ENCODE data around the gene TPP2.
A peak's percentile ranks its signal among the peaks of the same experiment; 100 is the strongest.

Gene TPP2

GRCh38 chr13:102657630-102658029 is 60.8 kb downstream of the TPP2 start:
- DNase-seq (ENCODE audit: low read depth) = no peak

GRCh38 chr13:102658660-102659059 is 61.9 kb downstream of the TPP2 start:
- DNase-seq (ENCODE audit: low read depth) = no peak

GRCh38 chr13:102659168-102659713 is 62.5 kb downstream of the TPP2 start:
- no peak for DNase-seq (ENCODE audit: low read depth)

- no peak for DNase-seq (ENCODE audit: low read depth)
Observed at GRCh38 chr13:102667023-102667422, 70.2 kb downstream of the TPP2 start.

- DNase-seq (ENCODE audit: low read depth) = no peak
Observed at GRCh38 chr13:102667911-102668310, 71.1 kb downstream of the TPP2 start.

GRCh38 chr13:102670130-102670529 is 73.3 kb downstream of the TPP2 start:
- DNase-seq (ENCODE audit: low read depth) = no peak

- DNase-seq (ENCODE audit: low read depth) = no peak
Observed at GRCh38 chr13:102675115-102675514, 78.3 kb downstream of the TPP2 start.

- no peak for DNase-seq (ENCODE audit: low read depth)
Observed at GRCh38 chr13:102677122-102677521, 80.3 kb downstream of the TPP2 start.

GRCh38 chr13:102678339-102679107 is 81.7 kb downstream of the TPP2 start:
- DNase-seq (ENCODE audit: low read depth) = no peak

GRCh38 chr13:102679449-102680132 is 82.8 kb downstream of the TPP2 start:
- DNase-seq (ENCODE audit: low read depth) = no peak

- DNase-seq (ENCODE audit: low read depth) = no peak
Observed at GRCh38 chr13:102680133-102680717, 83.4 kb downstream of the TPP2 start.

GRCh38 chr13:102680842-102681740 is 84.3 kb downstream of the TPP2 start:
- DNase-seq (ENCODE audit: low read depth) = peak; percentile 34

- DNase-seq (ENCODE audit: low read depth) = no peak
Observed at GRCh38 chr13:102682211-102682610, 85.4 kb downstream of the TPP2 start.

- no peak for DNase-seq (ENCODE audit: low read depth)
Observed at GRCh38 chr13:102682727-102683126, 85.9 kb downstream of the TPP2 start.

GRCh38 chr13:102683637-102684036 is 86.9 kb downstream of the TPP2 start:
- DNase-seq (ENCODE audit: low read depth) = no peak

- DNase-seq (ENCODE audit: low read depth) = no peak
Observed at GRCh38 chr13:102686024-102686423, 89.2 kb downstream of the TPP2 start.

GRCh38 chr13:102687520-102687919 is 90.7 kb downstream of the TPP2 start:
- no peak for DNase-seq (ENCODE audit: low read depth)

- DNase-seq (ENCODE audit: low read depth) = no peak
Observed at GRCh38 chr13:102688306-102688973, 91.7 kb downstream of the TPP2 start.

- no peak for DNase-seq (ENCODE audit: low read depth)
Observed at GRCh38 chr13:102690883-102691282, 94.1 kb downstream of the TPP2 start.

- no peak for DNase-seq (ENCODE audit: low read depth)
Observed at GRCh38 chr13:102692491-102692826, 95.7 kb downstream of the TPP2 start.

- no peak for DNase-seq (ENCODE audit: low read depth)
Observed at GRCh38 chr13:102693250-102693649, 96.5 kb downstream of the TPP2 start.
